GM23248 (cell line): ENCODE data around the gene PREX1.

Source experiments
- EZH2 ChIP-seq: fragments of 200-600 bp; sonication (generic); IDR thresholded peaks from 2 replicates; pipeline ENCODE4 v1.6.1; 2018; ENCODE audit warnings: antibody characterized with exemption, mild to moderate bottlenecking; ENCODE audit not compliant: insufficient read depth, poor library complexity, severe bottlenecking
- EZH2phosphoT487 ChIP-seq: fragments of 200-600 bp; sonication (generic); IDR thresholded peaks from 2 replicates; pipeline ENCODE4 v1.6.1; 2018; ENCODE audit warnings: antibody characterized with exemption, moderate library complexity, mild to moderate bottlenecking, low read depth; ENCODE audit not compliant: insufficient read depth

DNA sequence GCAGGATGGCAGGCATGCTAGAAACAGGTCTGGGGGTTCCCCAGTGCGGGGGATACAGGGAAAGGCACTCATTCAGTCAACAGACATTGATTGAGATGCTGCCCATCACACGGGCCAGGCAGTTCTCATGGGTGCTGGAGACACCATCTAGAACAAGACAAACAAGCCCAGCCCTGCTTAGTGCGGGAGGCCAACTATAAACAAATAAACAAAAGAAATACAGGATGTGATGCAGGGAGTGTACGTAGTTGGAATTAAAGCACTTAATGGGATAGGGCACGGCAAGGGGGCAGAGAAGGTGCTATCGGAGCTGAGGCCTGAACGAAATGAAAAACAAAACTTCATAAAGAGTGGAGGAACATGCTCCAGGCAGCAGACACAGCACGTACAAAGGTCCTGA lies 169.3 kb downstream of the PREX1 start:
- no peak for TF ChIP-seq EZH2
- no peak for TF ChIP-seq EZH2phosphoT487
